Stomach (tissue), 9 donors: Measurements from ENCODE around the gene ZNF768. TPM values are rescaled to one million over a fixed set of nuclear protein-coding genes. Genes with fewer than 3 reads are reported as not detected.

ENCODE experiments used
- DNase-seq, 2 donors: peaks; one replicate each; pipeline versions ENCODE4 v3.0.0 to v3.0.0-alpha.2; 2013 to 2019
- H3K27ac ChIP-seq, 5 donors: fragments of 200-600 bp in 4 of 5; sonication (generic) in 4 of 5; one replicate each; pipeline ENCODE4 v1.5.1; 2013 to 2019; ENCODE audit warnings: mild to moderate bottlenecking in 1 of 5, moderate library complexity in 1 of 5
- H3K27me3 ChIP-seq, 3 donors: fragments of 200-600 bp; sonication (generic); one replicate each; pipeline ENCODE4 v1.5.1; 2017 to 2019; ENCODE audit warnings: mixed run types in 1 of 3
- H3K36me3 ChIP-seq, 4 donors: fragments of 200-600 bp; sonication (generic); 1 replicate in 3 of 4; 2 replicates in 1 of 4; pipeline ENCODE4 v1.5.1; 2016 to 2019
- H3K4me1 ChIP-seq, 4 donors: fragments of 200-600 bp; sonication (generic); one replicate each; pipeline ENCODE4 v1.5.1; 2016 to 2019
- H3K4me3 ChIP-seq, 4 donors: fragments of 200-600 bp; sonication (generic) in 3 of 4; one replicate each; pipeline ENCODE4 v1.5.1; 2016 to 2019; ENCODE audit warnings: mild to moderate bottlenecking in 1 of 4
- H3K9me3 ChIP-seq, 4 donors: fragments of 200-600 bp; sonication (generic); one replicate each; pipeline ENCODE4 v1.5.1; 2016 to 2019
- CTCF ChIP-seq, 7 experiments: fragments of 450-650 bp in 4 of 7; fragments of 200-600 bp in 3 of 7; sonication (generic) in 3 of 7; IDR thresholded peaks; one replicate each; pipeline ENCODE4 v1.5.1; 2016 to 2019; ENCODE audit warnings: antibody characterized with exemption in 7 of 7, control low read depth in 2 of 7, mild to moderate bottlenecking in 1 of 7
- EP300 ChIP-seq: sonication (generic); formaldehyde crosslinking; IDR thresholded peaks from one replicate; pipeline ENCODE4 v1.6.1; 2017; ENCODE audit warnings: antibody characterized with exemption
- POLR2A ChIP-seq, 4 donors: fragments of 450-650 bp; IDR thresholded peaks; one replicate each; pipeline ENCODE4 v1.6.1; 2016; ENCODE audit warnings: antibody characterized with exemption in 4 of 4, control low read depth in 2 of 4, mild to moderate bottlenecking in 1 of 4, moderate library complexity in 1 of 4
- POLR2AphosphoS5 ChIP-seq, 3 donors: sonication (generic); formaldehyde crosslinking; IDR thresholded peaks; one replicate each; pipeline ENCODE4 v1.6.1; 2016; ENCODE audit warnings: antibody characterized with exemption in 3 of 3
- WGBS, 5 donors: extraction: QIAGEN DNeasy Blood & Tissue Kit in 3 of 5; methylation state at CpG; one replicate each; pipeline versions ENCODE4 v1.1.5 to v1.1.7; 2013 to 2018; 5-methylcytosine and 5-hydroxymethylcytosine counted together
- intact Hi-C: fragments of 100-400 bp; cut with DNase I; formaldehyde crosslinking; loops from one replicate; pipeline ENCODE4 v1.15.1; 2023; ENCODE audit warnings: low total_unique reads
- polyA plus RNA-seq, 3 donors: library from polyadenylated mRNA; stranded (reverse); fragments of 200-250 nt; gene quantifications; one replicate each; pipeline ENCODE4 v1.2.3, GENCODE V29; 2013
- total RNA-seq, 5 donors: library from RNA; depleted of rRNA; stranded (reverse); fragments of >200 nt; gene quantifications; one replicate each; pipeline versions ENCODE4 v1.1.0 to v1.2.3, GENCODE V29; 2014 to 2016
- donor health status: healthy with polysubstance abuse.
- donor health status: Bipolar disorder and iron deficiency.
- donor health status: healthy.

ZNF768 gene
- total and polyA plus RNA-seq, 8 donors: 11.9 to 75.0 (median 31.3) TPM

- intact Hi-C loops: loop anchor here (10.0 kb wide), 1 partner anchor 89 kb away; the partner anchor contains the start of genes FBRS and PRR14
- DNase-seq: no peak
- no peak for TF ChIP-seq POLR2AphosphoS5 (IDR thresholded peaks at IDR 0.05)
- TF ChIP-seq EP300: no peak
- TF ChIP-seq POLR2A (IDR thresholded peaks at IDR 0.05): no peak
- no peak for TF ChIP-seq CTCF (IDR thresholded peaks at IDR 0.05)
- Histone ChIP-seq H3K27me3 (no peaks in the 10 kb centered on the region), H3K4me3 (no peak overlapping the region), H3K4me1 (peaks cover 14 to 42% (median 20%) of the 10 kb centered on the region in 4 donors), H3K36me3 (peaks cover 0 to 5% (median 2%) of the 10 kb centered on the region in 4 donors), H3K27ac (no peak overlapping the region), H3K9me3 (no peaks in the 10 kb centered on the region)
- 63 to 73% (median 67%) methylated on average over 7 of the region's 7 CpGs for WGBS, 5 donors
These were observed 39.2 kb upstream of the ZNF768 start for GRCh38 chr16:30565526-30565925.

- H3K27ac ChIP-seq: peak overlapping the region in 3 of 5 donors; percentile 42 to 82 (median 75)
- no peaks in the 10 kb centered on the region for H3K27me3 ChIP-seq
- DNase-seq: no peak
- H3K4me1 ChIP-seq: peaks cover 7 to 37% (median 24%) of the 10 kb centered on the region in 4 donors
- no peaks in the 10 kb centered on the region for H3K36me3 ChIP-seq
- intact Hi-C loops: loop anchor here (10.0 kb wide), 1 partner anchor 93 kb away; the partner anchor contains the start of genes FBRS and PRR14
- 85 to 95% (median 92%) methylated on average over 14 of the region's 14 CpGs for WGBS, 5 donors
- TF ChIP-seq POLR2A (IDR thresholded peaks at IDR 0.05): no peak
- TF ChIP-seq POLR2AphosphoS5 (IDR thresholded peaks at IDR 0.05): no peak
- TF ChIP-seq EP300: no peak
- TF ChIP-seq CTCF (IDR thresholded peaks at IDR 0.05): no peak
- no peaks in the 10 kb centered on the region for H3K9me3 ChIP-seq
- peak overlapping the region; percentile 43 to 51 (median 47) for H3K4me3 ChIP-seq
These were observed 35.7 kb upstream of the ZNF768 start for GRCh38 chr16:30562021-30562420.

- Histone ChIP-seq H3K27ac (peak overlapping the region; percentile 20 to 82 (median 75)), H3K4me1 (peaks cover 7 to 45% (median 32%) of the 10 kb centered on the region in 4 donors)
- WGBS, 5 donors: 15 to 26% (median 20%) methylated on average over 35 to 46 of the region's 46 CpGs
These were observed 34.9 kb upstream of the ZNF768 start for GRCh38 chr16:30561089-30561816.

More at GRCh38 chr16:30561089-30561816, 34.9 kb upstream of the ZNF768 start:
- peak overlapping the region; percentile 43 to 51 (median 47) for H3K4me3 ChIP-seq
- H3K9me3 ChIP-seq: no peaks in the 10 kb centered on the region
- intact Hi-C loops: loop anchor here (10.0 kb wide), 1 partner anchor 94 kb away; the partner anchor contains the start of genes FBRS and PRR14
- no peaks in the 10 kb centered on the region for H3K27me3 ChIP-seq
- no peak for TF ChIP-seq POLR2AphosphoS5 (IDR thresholded peaks at IDR 0.05)
- no peak for TF ChIP-seq CTCF (IDR thresholded peaks at IDR 0.05)
- TF ChIP-seq POLR2A (IDR thresholded peaks at IDR 0.05): no peak
- TF ChIP-seq EP300: no peak
- H3K36me3 ChIP-seq: peaks cover 0 to 1% (median under 1%) of the 10 kb centered on the region in 4 donors
- DNase-seq: peak in 1 of 2 donors; percentile 39
